GM18868 (cell line): ENCODE data around the gene NCOA3.
"Not testable (repeated sequence)": the region's sequence is repeated elsewhere in the genome, so short reads cannot be mapped to it uniquely, and the experiment has no call there.

Experiments
- ATAC-seq: cut with Tn5 transposase; IDR thresholded peaks from one replicate; pipeline ENCODE4 v1.9.1; 2021; ENCODE audit warnings: mild to moderate bottlenecking, moderate library complexity; ENCODE audit not compliant: unreplicated experiment

Gene NCOA3

DNA sequence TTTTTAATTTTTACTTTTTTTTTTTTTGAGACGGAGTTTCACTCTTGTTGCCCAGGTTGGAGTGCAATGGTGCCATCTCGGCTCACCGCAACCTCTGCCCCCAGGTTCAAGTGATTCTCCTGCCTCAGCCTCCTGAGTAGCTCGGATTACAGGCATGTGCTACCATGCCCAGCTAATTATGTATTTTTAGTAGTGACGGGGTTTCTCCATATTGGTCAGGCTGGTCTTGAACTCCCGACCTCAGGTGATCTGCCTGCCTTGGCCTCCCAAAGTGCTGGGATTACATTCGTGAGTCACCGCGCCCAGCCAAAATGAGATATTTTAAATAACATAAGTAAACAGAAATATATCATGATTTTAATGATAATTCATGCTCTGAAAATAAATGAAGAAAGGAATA lies 1.6 kb upstream of the NCOA3 start:
- not testable (repeated sequence) for ATAC-seq

DNA sequence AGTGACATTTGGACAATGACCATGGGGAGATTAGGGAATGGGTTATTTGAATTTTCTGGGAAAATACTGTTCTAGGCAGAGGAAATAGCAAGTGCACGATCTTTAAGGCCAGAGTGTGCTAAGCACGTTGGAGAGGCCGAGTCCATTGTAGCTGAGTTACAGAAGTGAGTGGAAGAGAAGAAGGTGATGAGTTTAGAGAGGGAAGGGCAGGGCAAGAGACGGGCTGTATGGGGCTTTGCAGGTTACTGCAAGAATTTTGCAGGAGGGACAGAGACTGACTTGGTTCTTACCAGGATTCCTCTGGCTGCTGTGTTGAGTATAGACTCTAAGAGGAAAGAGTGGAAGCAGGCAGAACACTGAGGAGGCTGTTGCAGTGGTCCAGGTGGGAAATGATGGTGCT lies 1.1 kb upstream of the NCOA3 start:
- no peak for ATAC-seq

DNA sequence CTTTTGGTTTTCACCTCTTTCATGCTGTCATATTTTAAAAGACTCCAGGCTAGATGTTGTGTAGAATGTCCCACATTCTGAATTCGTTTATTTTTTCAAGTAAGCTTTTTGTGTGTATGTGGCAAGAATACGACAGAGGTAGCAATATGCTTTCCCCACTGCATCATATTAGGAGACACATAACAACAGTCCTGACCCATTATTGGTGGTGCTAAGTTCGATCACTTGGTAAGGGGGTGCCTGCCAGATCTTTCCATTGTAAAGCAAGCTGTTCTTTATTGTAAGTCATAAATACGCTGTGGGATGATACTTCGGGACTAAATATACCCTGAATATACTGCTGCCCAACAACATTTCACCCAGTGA lies 588 bp upstream of the NCOA3 start:
- no peak for ATAC-seq

DNA sequence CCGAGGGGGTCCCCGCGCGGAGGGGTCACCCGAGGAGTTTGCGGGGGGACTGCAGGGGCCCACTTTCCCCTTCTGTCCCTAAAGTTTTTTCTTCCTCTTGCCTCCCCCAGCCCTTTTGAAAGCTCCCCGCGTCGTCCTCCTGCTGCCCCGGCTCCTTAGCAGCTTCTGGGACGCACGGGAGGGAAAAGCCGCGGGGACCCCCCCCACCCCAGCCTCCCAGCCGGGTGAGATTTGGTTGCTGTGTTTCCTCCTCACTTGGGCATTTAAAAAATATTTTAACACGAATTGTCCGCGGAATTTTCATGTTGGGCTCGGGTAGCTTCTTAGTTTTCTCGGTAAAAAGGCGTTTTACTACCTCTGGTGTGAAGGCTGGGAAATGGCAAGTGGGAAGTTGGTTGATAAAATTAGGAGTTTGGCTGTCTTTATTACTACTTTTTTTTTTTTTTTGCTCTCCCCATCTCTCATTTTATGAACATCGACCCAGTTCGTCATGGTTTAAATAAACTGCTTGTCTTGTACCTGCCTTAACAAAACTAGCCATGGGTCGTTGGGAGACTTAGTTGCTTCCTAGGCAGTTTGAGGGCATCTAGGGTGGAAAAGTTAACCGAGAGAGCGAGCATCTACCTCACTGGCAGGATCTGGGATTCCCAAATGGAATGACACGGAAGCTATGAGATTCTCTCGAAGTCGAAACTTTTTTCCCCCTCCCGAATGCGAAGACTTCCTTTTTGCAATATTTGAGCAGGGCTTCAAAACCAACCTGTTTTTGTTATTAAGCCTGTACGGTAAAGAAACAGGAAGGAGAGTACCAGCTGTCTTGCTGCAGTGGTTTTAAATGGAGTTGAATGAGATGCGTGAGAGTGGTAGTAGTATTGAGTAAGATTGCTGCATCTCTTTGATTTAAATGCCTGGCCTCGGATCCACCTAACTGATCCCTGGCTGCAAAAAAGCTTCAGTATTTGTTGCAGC lies 868 bp downstream of the NCOA3 start:
- no peak for ATAC-seq

DNA sequence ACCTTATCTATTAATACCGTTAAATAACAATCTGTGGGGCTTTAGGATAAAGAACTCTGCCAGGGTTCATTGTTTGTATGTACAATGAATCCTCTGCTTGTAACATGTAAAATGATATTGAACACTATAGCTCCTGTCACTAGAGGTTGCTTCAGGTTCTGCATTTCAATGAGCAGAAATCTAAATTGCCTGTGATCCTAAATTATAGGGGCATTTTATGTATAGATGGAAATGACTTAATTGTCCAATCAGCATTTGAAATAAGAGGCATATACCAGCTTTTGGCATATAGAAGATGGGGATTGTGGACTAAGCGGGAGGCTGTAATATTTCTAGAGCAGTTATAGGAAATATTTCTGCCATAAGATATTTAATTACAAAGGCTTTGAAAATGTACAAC lies 2.0 kb downstream of the NCOA3 start:
- ATAC-seq, result no peak

DNA sequence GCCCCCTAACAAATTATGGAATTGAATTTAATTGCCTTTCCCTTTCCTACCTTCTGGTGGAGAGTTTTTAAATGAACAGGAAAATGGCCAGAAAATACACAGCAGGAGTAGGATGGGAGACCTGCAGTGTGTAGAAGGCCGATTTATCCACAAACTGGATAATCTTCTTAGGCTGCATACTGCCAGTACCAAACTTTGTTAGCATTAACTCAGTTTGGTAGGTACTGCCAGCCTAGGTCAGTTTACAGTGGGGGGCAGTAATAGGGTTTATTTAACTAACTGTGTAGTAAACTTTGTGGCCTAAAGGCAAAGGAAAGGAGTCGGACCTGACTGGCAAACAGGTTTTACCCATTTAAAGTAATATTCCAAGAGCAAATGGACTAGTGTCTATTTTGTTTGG lies 4.6 kb downstream of the NCOA3 start:
- no peak for ATAC-seq

DNA sequence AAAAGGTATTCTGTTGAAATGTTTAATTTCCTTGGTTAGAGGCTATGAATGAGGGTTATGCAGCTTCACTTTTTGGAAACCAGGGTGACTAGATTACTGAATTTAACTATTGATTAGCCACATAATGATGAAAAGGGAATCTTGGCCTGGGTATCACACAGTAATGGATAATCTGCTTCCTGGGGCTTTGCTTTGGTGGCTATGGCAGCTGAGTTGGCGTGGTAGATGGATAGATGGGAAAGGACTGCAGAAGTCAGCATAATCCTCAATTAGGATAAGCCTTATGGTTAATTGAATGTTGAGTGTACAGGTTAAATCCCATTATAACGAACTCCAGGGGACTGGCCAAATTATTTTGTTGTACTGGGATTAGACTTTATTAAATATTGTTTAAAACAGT lies 5.2 kb downstream of the NCOA3 start:
- no peak for ATAC-seq

DNA sequence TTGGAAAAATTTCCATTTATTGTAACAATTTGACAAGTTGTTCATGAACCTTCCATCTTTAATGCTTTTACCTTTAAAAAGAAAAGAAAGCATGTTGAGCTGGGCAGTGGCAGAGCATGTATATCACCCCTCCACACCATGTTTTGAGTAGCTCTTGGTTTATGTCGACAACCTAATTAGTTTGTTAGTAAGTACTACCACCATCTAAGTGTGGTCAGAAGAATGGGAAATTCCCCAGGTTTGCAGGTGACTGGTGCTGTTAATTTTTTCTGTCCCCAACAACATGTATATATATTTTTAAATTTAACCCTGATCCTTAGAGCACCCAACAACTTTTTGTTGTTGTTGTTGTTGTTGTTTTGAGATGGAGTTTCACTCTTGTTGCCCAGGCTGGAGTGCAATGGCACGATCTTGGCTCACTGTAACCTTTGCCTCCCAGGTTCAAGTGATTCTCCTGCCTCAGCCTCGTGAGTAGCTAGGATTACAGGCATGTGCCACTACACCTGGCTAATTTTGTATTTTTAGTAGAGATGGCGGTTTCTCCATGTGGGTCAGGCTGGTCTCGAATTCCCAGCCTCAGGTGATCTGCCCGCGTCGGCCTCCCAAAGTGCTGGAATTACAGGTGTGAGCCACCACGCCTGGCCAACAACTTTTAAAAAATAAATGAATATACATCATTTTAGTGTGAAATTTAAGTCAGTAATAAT lies 5.7 kb downstream of the NCOA3 start:
- ATAC-seq, result not testable (repeated sequence)

DNA sequence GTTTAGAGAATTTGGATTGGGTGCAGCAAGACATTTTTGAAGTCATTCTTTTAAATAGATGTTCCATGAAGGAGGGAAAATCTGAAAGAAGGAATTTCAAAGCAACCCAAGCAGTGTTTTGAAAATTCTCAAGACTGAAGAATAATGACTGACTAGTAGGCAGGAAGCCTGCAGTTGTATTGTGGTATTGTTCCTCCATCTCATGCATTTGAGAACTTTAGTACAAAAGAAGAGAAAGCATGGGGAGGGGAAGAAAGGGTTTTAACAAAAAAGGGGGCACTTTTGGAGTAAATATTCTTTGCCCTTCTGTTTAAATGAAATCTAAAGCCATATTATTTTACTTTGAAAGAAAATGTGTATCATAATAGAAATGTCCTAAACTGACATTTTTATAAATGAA lies 6.6 kb downstream of the NCOA3 start:
- no peak for ATAC-seq

DNA sequence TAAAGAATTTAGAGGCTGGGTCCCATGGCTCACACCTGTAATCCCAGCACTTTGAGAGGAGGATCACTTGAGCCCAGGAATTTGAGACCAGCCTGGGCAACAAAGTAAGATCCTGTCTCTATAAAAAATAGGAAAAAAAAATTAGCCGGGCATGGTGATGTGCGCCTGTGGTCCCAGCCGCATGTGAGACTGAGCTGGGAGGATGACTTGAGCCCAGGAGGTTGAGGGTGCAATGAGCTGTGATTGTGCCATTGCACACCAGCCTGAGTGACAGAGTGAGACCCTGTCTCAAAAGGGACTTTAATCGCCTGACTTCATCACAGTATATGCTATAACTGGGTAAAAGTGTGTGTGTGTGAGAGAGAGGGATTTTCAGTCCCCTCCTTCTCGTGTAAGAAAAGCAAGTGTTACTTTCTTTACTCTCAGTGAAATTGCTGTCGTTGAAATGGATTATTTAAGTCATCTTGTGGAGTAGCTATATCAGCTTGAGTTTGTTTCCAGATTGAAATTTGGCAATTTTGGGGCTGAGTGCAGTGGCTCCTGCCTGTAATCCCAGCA lies 7.5 kb downstream of the NCOA3 start:
- ATAC-seq, result no peak

DNA sequence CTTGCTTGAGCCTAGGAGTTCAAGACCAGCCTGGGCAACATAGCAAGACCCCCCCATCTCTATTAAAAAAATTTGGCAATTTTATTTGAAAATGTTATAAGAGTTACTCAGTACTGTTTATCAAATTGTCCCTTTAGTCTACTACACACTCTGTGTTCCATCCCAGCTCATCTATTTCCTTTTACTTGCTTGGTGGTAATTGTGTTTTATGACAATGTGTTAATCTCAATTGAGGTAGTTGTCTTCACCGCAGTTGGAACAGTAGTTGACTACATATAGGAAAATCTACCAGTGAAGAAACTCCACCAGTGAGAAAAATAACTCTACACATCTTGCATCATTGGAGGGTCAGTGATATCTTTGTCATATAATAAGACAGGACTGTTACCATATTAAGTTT lies 8.0 kb downstream of the NCOA3 start:
- ATAC-seq, result no peak

DNA sequence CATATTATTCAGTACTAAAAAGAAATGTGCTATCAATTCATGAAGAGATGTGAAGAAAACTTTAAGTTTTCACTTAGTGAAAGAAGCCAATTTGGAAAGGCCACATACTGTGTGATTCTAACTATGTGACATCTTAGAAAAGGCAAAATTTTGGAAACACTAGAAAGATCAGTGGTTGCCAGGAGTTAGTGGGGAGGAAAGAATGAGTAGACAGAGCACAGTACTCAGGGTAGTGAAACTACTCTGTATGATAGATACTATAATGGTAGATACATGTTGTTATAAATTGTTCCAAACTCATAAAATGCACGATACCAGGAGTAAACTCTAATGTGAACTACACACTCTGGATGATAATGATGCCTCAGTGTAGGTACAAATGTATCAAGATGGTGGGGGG lies 14.2 kb downstream of the NCOA3 start:
- no peak for ATAC-seq

DNA sequence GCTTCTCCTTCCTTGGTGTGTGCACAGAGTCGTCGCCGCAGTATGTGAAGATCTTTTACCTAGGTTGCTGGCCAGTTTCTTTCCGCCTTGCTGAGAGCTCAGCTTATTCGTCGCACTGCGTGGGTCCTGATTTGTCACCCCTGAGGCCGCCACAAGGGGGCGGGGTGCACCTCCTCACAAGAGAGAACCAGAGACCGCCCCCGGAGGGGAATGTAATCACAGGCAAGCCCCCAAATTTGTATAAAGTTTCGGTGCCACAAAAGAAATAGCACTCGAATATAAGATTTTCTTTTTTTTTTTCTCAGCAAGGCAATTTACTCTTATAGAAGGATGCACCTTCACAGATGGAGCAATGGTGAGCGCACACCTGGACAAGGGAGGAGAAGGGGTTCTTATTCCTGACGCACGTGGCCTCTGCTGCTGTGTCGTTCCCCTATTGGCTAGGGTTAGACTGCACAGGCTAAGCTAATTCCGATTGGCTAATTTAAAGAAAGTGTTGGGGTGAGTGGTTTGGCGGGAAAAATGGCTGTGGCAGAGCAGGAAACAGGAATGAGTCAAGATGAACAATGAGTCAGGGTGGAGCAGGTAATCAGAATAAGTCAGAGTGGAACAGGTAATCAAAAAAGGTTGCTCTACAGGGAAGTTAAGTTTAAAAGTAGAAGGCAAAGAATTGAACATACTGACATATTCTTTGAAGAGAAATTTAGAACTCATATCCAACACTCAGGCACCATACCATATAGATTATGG lies 19.5 kb downstream of the NCOA3 start:
- no peak for ATAC-seq

DNA sequence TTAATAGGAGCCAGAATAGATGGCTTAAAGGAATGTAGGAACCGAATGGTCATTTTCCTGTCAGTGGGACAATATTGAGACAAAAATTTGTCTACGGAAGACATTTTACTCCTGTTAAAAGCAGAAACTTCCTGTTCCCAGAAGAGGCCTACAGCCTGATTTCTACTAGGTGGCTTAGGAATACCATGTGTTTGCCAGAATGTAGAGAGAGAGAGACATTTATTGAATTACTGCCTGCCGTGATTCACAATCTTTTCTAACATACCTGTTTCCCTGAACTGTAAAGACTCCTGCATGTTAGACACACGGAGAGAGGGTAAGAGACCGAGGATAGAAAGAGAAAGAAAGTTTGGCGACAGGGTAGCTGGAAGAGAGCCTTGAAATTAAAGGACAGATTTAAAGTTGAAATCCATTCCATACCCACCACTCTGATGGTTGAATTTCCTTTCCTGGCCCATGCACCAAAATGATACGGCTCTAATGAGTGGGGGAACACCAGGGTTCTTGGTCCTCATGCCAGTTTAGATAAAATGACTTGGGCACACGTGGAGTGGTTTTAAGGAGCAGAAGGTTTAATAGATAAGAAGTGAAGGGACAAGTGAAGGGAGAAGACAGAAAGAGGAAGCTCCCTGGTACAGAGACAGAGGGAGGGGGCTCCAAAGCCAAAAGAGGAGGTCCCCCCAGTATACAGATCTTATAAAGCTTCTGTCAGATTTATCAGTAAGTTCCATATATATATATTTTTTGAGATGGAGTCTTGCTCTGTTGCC lies 22.5 kb downstream of the NCOA3 start:
- no peak for ATAC-seq

DNA sequence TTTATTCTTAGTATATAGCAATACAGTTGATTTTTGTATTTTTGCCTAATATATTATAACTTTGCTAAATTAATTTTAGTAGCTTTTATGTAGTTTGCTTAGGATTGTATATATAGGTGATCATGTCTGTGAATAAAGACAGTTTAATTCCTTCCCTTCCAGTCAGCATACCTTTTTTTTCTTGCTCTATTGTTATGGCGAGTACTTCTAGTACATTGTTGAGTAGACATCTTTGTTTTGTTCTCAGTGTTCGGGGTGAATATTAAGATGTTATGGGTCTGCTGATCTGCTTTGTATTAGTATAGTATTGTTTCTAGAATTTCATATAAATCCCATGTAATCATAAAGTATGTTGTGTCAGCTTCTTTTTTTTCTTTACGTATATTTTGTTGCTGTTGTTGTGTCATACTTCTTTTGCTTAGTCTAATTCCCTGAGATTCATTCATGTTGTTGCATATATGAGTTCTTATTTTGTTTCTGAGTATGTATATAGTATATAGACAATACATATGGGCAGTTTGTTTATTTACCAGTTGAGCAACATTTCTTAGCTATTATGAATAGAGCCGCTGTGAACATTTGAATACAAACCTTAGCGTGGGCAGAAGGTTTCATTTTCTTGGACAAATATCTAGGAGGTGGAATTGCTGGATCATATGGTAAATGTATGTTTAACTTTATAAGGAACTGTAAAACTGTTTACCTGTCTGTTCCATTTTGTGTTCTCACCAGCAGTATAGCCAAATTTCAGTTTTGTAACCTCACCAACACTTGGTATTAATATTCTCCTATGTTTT lies 25.5 kb downstream of the NCOA3 start:
- no peak for ATAC-seq

DNA sequence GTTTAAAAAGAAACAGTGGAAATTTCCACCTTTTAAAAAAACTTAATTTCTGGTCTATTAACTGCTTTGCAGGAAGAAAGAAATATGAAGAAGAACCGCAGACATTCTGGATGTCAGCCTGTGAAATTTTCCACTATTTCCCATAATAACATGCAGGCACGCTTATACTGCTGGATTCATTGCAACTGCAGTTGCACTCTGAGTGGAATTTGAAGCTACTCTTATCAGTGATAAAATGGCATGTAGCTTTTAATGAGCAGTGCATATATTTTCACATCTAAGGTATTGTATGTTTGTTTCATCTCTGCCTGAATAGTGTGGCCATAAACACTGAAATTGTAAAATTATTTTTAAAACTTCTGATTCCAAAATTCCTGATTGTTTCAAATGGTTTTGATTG lies 28.2 kb downstream of the NCOA3 start:
- no peak for ATAC-seq

DNA sequence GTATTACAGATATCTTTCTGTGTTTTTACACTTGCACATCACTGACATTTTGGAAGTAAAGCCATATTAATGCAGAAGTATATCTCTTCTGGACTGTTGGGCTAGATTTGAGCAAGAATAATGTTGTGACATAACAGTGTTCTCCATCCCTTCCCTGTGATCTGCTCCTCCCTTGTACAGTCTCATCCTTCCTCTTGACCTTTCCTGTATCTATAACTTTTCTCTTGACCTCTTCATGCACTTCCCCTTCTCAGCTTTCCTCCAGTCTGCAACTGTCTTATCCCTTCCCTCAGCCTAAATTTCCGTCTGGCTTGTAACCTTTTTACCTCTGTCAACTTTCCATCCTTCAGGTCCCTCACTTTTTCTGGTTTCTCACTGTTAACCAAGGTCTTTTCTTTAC lies 29.8 kb downstream of the NCOA3 start:
- ATAC-seq, result no peak

DNA sequence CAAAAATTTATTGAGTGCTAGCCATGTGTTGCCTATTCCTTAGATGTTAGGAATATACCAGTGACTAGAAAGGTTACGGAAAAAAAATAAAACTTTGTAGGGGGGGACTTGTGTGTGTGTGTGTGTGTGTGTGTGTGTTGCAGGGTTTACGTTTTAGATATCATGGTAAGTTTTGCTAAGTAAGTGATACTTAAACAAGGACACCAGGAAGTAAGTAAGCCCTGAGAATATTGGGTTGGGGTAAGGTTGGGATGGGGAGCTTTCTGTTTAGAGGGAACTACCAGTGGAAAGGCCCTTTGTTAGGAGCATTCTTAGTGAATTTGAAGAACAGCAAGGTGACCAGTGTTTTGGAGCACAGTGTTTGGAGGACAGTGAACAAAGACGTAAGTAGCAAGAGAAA lies 30.3 kb downstream of the NCOA3 start:
- ATAC-seq, result no peak

DNA sequence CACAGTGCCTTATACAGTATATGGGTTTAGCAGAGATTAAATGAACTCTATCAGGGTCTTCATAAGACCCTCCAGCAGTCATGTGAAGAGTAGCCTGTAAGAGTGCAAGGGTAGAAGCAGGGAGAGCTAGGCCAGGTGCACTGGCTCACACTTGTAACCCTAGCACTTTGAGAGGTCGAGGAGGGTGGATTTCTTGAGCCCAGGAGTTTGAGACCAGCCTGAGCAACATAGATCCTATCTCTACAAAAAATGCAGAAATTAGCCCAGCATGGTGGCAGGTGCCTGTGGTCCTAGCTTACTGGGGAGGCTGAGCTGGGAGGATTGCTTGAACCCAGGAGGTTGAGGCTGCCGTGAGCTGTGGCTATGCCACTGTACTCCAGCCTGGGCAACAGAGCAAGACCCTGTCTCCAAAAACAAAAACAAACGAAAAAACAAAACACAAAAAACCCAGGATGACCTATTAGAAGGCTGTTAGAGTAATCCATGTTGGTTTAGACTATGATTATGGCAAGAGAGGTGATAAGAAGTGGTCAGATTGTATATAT lies 31.9 kb downstream of the NCOA3 start:
- ATAC-seq, result no peak
